CD1c-positive myeloid dendritic cell (primary cell): Measurements from ENCODE around the gene TGFBR1.

Experiments used
- DNase-seq: peaks from one replicate; pipeline ENCODE4 v3.0.0-alpha.2; 2016; ENCODE audit errors: extremely low spot score

The TGFBR1 gene

GRCh38 chr9:99104459-99105151, at the start of gene TGFBR1:
TGFBR1 (plus strand) TSS chr9:99105113; CDS start chr9:99105206, 93 bp downstream.
- peak; percentile 95 for DNase-seq

GRCh38 chr9:99055384-99055783, 49.5 kb upstream of the TGFBR1 start:
- no peak for DNase-seq

- DNase-seq, result no peak
Measured at GRCh38 chr9:99056186-99056585, 48.7 kb upstream of the TGFBR1 start.

- peak; percentile 61 for DNase-seq
Measured at GRCh38 chr9:99056886-99057664, 47.8 kb upstream of the TGFBR1 start.

- DNase-seq, result peak; percentile 77
Measured at GRCh38 chr9:99057665-99058625, 47.0 kb upstream of the TGFBR1 start.

GRCh38 chr9:99058964-99059921, 45.7 kb upstream of the TGFBR1 start:
- peak; percentile 94 for DNase-seq

- no peak for DNase-seq
Measured at GRCh38 chr9:99060621-99061020, 44.3 kb upstream of the TGFBR1 start.

GRCh38 chr9:99062549-99062948, 42.4 kb upstream of the TGFBR1 start:
- no peak for DNase-seq

- no peak for DNase-seq
Measured at GRCh38 chr9:99063522-99063921, 41.4 kb upstream of the TGFBR1 start.

- DNase-seq, result no peak
Measured at GRCh38 chr9:99066571-99066970, 38.3 kb upstream of the TGFBR1 start.

- DNase-seq, result no peak
Measured at GRCh38 chr9:99069075-99069474, 35.8 kb upstream of the TGFBR1 start.

- no peak for DNase-seq
Measured at GRCh38 chr9:99069546-99069945, 35.4 kb upstream of the TGFBR1 start.

GRCh38 chr9:99070681-99071080, 34.2 kb upstream of the TGFBR1 start:
- DNase-seq, result no peak

GRCh38 chr9:99071313-99072039, 33.4 kb upstream of the TGFBR1 start:
- DNase-seq, result no peak

GRCh38 chr9:99072040-99072394, 32.9 kb upstream of the TGFBR1 start:
- no peak for DNase-seq

GRCh38 chr9:99073347-99073746, 31.6 kb upstream of the TGFBR1 start:
- DNase-seq, result no peak

GRCh38 chr9:99073985-99074901, 30.7 kb upstream of the TGFBR1 start:
- DNase-seq, result no peak

GRCh38 chr9:99074902-99075245, 30.0 kb upstream of the TGFBR1 start:
- DNase-seq, result no peak

GRCh38 chr9:99075246-99075912, 29.5 kb upstream of the TGFBR1 start:
- no peak for DNase-seq
